GM18873 (cell line): Measurements from ENCODE around the gene OLFM2.
"Not testable (repeated sequence)": the region's sequence is repeated elsewhere in the genome, so short reads cannot be mapped to it uniquely, and the experiment has no call there.

Experiments
- ATAC-seq: cut with Tn5 transposase; IDR thresholded peaks from one replicate; pipeline ENCODE4 v1.9.1; 2021; ENCODE audit warnings: mild to moderate bottlenecking, moderate library complexity, moderate number of reproducible peaks; ENCODE audit not compliant: unreplicated experiment, low FRiP score

OLFM2 gene

DNA sequence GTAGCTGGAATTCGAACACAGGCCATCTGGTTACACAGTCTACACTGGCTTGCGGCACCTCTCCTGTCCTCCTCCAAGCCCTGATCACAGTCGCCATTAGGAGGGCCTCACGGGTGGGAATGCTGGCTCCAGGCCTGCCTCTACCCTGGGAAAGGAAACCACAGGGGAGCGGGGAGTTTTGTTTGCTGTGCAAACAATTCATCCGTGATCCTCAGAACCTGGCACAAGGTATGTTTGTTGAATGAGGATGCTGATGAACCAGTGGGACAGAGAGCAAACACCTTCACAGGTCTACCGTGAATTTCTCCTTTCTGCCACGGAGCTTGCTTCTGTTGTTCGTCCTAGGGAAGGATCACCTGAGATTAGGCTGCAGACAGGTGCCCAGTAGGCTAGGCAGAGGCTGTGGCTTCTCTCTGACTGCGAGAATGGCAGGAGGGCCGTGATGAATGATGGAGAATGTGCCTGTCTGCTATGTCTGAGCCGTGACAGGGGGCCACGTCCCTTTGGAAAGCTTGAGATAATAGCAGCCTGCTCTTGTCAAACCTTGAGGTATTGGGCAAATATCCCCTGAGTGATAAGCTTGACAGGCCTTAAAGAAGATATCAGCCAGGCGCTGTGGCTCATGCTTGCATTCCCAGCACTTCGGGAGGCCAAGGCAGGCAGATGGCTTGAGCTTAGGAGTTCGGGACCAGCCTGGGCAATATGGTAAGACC is 64.5 kb downstream of the OLFM2 start:
- ATAC-seq, result no peak

DNA sequence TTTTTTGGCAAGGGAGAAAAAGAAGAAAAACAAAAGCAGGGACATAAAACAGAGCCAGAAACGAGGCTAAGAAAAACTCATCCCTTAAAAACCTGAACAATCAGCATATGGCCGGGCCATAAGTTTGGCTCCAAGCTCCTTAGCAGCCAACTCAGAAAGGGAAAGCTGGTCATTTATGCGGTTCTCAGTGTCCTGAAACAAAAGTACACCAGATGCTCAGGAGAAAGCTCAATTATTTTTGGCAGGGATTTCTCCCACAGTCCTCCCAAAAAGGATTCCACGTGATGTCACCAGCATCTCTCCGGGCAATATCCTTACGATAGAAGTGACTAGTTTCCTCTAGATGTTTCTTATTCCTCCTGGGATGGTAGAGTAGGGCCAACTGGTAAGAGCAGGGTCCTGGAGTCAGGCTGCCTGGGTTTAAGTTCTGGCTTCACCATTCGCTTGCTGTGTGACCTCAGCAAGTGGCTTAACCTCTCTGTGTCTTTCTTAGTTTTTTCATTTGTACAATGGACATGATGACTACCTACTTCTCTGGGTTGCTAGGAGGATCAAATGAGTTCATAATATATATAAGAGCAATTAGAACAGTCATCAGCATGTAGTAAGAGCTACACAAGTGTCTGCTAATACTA is 67.2 kb downstream of the OLFM2 start:
- no peak for ATAC-seq

DNA sequence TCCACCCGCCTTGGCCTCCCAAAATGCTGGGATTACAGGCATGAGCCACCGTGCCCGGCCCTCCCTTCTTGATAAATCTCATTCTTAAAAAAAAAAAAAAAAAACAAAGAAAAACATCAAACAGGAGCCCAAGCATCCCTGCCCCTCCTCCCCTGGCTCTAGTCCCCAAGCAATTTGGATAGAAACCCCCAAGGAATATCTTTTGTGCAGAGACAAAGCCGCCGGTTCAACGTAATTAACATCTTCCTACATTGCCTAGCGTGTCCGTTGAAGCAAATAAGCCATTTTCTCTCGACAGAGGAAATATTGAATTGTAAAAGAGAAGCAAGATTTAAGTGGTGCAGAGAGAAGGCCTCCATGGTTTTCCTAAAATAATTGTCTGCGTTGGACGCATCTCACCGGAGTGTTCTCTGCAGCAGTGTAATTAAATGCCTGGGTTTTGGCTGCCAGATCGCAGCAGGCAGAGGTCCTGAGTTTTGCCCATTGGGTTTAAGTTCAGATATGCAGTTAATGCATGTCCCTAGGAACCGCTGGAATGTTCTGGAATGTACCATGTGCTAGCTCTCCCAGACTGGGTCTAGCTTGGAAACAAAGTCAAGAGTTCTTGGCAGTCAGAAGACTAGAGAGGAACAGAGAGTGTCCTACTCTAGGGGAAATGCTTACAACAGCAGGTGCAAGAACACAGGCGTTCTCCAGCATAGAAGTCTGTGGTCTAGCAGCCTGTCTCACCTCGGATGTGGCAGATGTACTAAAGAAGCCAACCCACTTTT is 70.4 kb downstream of the OLFM2 start:
- no peak for ATAC-seq

DNA sequence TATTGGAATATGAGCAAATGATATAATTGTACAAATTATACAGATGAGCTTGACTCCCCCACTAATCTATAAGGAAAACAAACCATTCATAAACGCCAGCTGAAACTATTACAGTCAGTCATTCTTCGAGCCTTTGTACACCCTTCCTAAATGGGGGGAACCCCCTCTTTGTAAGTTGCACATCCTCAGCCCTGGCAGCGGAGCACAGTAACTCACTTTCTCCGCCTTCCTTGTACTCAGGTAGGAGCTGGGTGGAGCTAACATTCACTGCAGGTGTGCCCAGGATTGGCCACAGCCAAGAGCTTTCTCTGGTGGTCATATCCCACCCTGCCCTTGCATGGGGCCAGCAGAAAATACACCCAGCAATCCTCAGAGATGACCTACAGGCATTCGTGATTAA is 72.6 kb downstream of the OLFM2 start:
- no peak for ATAC-seq

DNA sequence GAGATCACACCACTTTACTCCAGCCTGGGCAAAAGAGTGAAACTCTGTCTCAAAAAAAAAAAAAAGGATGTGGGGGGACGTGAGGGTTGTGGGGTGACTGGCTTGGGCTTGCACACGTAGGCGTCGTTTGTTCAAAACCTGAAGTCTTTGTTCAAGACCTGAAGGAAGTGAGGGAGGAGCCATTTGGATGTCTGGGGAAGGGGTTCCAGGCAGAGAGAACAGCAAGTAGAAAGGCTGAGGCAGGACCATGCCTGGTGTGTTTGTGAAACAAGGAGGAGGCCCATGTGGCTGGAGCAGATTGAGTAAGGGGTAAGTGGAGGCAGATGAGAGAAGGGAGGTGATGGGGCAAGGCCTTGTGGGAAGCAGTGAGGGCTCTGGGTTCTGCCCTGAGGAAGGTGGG is 73.4 kb downstream of the OLFM2 start:
- no peak for ATAC-seq

DNA sequence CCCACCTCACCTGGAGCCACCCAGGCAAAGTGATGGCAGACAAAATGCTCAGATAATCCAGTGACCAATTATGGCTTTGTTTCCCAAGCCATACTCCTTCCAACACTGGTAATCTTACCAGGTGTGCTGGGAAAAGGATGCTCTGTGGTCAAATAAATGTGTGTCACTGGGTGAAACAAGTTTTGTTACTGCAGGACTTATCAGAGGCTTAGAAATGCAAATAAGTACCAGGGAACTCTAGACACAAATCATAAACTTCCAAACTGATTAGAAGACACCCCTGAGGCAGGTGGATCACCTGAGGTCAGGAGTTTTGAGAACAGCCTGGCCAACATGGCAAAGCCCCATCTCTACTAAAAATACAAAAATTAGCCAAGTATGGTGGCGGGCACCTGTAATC is 74.8 kb downstream of the OLFM2 start:
- no peak for ATAC-seq

DNA sequence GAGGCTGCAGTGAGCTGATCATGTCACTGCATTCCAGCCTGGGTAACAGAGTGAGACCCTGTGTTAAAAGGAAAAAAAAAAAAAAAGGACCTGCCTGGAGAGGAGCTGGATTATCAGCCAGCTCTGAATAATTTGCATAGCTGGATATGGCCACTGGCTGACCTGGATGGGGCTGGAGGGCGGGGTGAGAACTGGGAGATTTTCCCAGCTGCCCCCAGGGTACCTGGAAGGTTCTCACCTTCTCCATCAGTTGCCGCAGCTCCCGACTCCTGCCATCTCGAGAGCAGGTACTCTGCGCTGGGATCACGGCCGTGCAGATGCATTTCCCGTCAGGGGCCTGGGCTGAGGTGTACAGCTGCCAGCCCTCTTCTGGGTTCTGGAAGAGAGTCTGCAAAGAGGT is 75.9 kb downstream of the OLFM2 start:
- ATAC-seq, result no peak

DNA sequence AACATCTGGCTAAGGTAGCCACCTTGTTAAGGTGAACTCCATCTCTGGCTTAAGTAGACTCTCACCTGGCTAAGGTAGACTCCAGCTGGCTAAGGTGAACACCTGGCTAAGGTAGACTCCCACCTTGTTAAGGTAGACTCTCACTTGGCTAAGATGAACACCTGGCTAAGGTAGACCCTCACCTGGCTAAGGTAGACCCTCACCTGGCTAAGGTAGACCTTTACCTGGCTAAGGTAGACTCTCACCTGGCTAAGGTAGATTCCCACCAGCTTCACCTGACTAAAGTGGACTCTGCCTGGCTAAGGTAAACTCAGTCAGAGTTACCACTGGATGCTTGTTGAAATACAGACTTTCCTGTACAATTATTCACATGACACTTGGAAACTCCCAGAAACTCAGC is 77.5 kb downstream of the OLFM2 start:
- no peak for ATAC-seq

DNA sequence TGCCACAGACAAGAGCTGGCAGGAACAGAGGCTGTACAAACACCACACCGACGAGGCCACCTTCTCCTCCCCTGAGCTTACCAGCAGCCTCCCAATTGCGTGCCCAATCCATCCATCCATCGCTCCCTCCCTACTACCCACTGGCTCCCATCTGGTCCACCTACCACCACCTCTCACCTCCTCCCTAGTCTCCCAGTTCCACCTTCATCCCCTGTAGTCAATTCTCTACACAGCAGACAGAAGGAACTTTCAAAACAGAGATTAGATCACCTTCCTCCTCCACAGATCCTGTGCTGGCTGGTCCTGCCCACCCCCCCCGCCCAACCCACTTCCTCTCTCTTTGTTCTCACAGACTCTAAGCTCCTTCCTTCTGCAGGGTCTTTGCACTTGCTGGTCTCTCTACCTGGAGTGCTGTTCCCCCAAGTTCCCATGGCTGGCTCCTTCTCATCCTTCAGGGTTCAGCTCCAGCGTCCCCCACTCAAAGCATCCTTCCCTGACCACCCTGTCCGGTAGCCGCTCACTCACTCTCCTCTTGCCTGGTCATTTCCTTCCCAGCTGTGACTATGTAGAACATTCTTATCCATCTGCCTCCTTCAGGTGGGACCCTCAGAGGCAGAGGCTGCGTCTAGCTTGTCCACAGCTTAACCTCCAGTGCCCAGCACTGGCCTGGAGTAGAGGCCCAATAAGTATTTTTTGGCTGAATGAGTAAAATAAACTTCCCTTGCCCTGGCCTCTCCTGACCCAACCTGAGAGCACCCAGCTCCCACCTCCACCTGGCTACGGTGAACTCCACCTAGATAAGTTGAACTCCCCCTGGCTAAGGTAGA is 78.2 kb downstream of the OLFM2 start:
- no peak for ATAC-seq

DNA sequence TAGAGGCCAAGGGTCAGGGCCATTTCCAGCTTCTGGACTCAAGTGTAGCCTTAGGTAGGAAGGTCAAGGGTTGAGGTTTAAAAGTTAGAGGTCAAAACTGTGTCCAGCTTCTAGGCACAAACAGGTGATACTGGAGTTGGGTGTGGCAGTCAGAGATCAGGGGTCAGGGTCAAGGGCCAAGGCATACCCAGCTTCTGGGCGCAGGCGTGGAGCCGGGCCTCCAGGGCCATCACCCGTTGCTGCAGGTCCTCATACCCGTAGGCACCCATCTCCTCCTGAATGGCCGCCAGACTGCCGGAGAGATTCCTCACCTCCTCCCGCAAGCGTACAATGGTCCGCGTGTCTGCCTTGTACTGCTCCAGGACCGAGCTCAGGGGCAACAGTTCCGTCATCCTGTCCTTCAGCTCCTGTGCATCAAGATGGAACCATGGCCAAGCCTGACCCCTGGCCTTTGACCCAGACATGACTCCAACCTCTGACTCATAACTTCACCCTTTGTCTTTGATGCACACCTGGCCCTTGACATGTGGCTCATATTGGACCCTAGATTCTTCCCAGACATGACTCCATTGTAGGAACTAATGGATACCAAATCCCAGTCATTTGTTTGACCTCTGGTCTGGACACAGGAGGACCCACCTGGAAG is 79.1 kb downstream of the OLFM2 start:
- no peak for ATAC-seq

DNA sequence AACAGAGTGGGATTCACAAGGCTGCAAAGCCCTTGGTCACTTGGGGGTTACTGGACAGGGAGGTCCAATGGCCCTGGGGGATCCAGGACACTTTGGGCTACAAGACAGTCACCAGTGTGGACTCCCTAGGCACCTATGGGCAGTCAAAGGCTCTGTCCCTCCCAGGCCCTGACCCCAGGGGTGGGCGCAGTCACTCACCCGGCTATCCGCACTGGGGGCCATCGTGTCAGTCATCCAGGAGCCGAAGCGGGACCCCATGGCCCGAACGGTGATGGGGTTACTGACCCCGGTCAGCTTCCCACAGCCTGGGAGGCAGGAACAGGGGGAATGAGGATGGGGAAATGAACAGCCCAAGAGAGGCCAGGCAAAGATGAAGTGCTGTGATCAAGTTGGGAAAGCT is 79.7 kb downstream of the OLFM2 start:
- ATAC-seq, result no peak

DNA sequence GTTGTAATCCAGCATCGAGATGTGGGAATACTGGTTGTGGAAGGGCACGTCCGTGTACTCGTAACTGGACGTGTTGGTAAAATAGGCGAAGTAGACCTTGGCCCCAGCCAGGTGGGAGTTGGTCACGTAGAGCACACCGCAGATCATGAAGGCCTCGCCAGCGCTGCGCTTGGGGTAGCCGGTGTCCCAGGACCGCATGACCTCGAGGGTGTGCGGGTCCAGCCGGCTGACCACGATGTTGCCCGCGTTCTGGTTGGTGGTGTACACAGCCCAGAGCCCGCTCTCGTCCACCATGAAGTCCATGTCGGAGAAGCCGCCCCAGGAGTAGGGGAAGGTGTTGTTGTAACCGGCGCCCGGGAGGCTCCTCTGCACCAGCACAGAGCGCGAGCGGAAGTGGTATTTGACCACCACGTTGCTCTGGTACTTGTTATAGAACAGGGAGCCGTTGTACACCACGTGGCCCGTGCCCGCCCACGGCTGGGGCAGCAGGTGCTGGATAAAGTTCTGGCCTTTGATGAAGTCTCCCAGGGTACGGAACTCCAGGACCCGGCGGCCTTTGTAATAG is 82.0 kb downstream of the OLFM2 start:
- ATAC-seq, result no peak

DNA sequence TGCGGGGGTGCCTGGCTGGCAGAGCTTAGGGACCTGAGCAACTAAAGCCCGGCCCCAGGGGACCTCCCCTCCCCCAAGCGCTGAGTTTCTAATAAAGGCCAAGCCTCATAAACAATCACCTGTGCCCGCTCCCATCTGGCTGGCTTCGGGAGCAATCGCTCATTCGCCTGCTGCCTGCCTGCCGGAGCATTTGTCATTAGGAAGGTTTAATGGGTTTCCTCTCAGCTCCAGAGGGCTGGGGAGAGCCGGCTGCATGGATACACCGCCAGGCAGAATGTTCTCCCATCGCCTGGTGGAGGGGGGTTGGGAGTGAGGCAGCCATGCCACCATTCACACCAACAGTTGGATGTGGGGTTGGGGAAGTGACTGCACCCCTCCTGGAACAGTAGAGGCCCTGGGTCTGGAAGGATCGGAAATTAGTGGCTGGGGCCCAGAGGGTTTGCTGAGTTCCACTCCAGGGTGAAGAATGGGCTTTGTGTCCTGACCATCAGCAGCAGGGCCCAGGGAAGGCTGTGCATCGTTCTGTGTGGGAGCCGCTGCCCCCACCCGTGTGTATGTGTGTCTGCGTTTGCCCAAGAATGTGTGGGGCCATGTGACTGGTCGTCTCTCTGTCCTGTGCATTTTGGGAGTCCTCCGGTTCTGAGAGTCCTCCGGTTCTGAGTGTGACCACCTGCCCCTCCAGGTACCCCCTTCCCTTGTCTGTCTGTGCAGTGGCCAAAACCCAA is 85.9 kb downstream of the OLFM2 start:
- ATAC-seq, result no peak

DNA sequence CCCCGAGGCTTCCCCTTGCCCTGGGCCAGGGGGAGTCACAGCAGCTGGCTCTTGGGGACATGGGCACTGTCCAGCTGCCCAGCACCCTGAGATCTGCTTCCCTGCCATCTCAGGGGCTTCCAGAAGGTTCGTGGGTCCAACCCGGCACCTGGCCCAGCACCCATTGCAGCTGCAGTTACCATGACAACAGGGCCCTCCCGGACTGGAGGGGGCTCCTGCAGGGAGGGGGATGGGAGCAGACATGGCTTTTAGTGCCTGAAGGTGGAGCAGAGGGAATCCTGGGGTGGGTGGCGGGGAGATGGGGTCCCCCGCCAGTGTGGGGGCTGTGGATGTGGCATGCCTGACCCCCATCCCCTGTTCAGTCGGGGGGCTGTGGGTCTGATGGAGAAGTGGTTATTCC is 86.5 kb downstream of the OLFM2 start:
- ATAC-seq, result no peak

DNA sequence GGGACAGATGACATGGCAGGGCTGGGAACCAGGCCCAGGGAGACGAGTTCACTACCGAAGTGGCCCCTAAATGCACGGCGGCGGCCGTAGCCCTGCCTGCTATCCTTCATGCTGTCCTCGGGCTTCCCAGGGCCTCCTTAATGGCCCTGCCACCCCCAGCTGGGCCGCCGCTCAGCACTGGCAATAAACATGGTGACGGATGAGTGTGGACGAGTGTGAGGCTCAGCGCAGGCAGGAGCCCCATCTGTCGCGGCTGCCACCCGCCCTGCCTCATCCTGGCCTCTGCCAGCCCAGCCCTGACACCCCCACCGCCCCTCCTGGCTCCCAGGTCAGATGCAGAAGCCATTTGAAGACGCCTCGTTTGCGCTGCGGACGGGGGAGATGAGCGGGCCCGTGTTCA is 87.6 kb downstream of the OLFM2 start:
- ATAC-seq, result no peak

DNA sequence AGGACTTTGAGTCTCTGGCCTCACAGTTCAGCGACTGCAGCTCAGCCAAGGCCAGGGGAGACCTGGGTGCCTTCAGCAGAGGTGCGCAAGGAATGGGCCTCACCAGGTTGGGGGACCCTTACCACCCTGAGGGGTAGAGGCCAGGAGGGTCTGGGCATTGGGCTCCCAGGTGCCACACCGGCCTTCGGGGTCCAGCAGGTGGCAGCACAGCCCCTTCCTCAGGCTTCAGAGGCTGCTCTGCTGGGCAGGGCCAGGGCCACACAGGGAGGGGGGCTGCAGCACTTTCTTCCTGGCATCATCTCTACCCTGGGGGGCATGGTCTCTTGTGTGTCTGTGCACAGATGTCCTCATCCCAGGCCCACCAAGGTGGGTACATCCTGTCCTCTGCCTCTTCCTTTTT is 88.3 kb downstream of the OLFM2 start:
- no peak for ATAC-seq

DNA sequence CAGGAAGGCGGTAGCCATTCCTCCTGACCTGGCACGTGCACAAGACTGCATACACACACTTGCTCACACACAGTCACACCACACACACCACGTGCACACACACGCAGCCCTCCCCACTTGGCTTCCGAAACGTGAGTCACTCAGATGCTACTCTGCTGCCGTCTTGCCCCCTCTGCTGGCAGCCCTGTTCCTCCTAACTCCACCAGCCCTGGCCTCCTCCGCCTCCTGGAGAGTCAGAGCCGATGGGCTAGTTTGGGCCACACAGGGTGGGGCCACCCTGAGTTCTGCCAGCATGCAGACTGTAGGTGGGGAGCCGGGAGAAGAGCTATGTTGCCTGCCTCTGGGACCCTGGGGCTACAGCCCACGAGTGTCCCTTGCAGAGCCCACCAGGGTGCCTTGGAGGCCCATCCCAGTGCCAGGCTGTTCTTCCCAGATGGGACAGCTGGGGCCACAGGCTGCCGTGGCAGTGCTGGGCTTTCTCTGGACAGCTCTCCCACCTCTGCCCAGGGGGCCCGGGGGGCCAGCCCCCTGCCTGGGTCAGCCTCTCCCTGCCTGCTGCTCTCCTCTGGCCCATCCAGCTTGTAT is 89.1 kb downstream of the OLFM2 start:
- ATAC-seq, result no peak

DNA sequence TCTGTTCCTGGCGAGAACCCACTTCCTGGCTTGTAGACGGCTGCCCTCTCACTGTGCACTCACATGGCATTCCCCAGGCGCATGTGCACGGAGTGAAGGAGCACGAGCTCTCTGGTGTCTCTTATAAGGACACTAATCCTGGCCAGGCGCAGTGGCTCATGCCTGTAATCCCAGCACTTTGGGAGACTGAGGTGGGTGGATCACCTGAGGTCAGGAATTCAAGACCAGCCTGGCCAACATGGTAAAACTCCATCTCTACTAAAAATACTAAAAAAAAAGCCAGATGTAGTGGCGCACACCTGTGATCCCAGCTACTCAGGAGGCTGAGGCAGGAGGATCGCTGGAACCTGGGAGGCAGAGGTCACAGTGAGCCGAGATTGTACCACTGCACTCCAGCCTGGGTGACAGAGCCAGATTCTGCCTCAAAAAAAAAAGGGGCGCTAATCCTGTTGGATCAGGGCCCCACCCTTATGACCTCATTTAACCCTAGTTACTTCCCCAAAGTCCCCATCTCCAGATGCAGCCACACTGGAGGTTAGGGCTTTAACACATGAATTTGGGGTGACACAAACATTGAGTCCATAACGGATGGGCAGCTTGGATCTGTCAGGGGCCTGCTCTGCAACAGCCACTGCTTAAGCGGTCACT is 92.6 kb downstream of the OLFM2 start:
- ATAC-seq, result not testable (repeated sequence)
